ENCODE results near the gene DMXL2.
"Not testable (repeated sequence)": the region's sequence is repeated elsewhere in the genome, so short reads cannot be mapped to it uniquely, and the experiment has no call there.

Gene DMXL2

GRCh38 chr15:51603462-51603948 lies 19.1 kb downstream of the DMXL2 start:
- not testable (repeated sequence) for H3K79me1 ChIP-seq (replicated peaks; ENCODE audit: low read length, poor library complexity, severe bottlenecking); H3K36me3 ChIP-seq (ENCODE audit: control insufficient read depth in 1 of 2, insufficient read depth in 2 of 2, low read depth in 1 of 2, low read length in 2 of 2); DNase-seq; H4K91ac ChIP-seq (ENCODE audit: low read length); H3K23ac ChIP-seq (ENCODE audit: low read length in 2 of 2); H3K27ac ChIP-seq (ENCODE audit: low read length, poor library complexity, severe bottlenecking); H2AK5ac ChIP-seq (ENCODE audit: low read length, severe bottlenecking); H3K4ac ChIP-seq (ENCODE audit: low read depth in 1 of 2, low read length in 2 of 2); H3K14ac ChIP-seq (ENCODE audit: low read length in 2 of 2); H3K4me1 ChIP-seq (ENCODE audit: control insufficient read depth, insufficient read depth, low read depth, low read length); H3K4me2 ChIP-seq (ENCODE audit: low read length, poor library complexity, severe bottlenecking); H3K27me3 ChIP-seq (ENCODE audit: control insufficient read depth in 1 of 2, insufficient read depth in 1 of 2, low read length in 2 of 2); H2BK120ac ChIP-seq (ENCODE audit: low read depth, low read length); H2AFZ ChIP-seq (ENCODE audit: low read depth, low read length); H3K4me3 ChIP-seq (ENCODE audit: insufficient read depth in 1 of 2, low read depth in 1 of 2, low read length in 2 of 2); H3K9ac ChIP-seq (ENCODE audit: low read length); H3K18ac ChIP-seq (ENCODE audit: low read depth in 1 of 2, low read length in 2 of 2); H2BK15ac ChIP-seq (ENCODE audit: low read depth, poor library complexity, severe bottlenecking); H3K9me3 ChIP-seq (ENCODE audit: control insufficient read depth, low read length); H2BK5ac ChIP-seq (ENCODE audit: low read depth, low read length, poor library complexity, severe bottlenecking); H4K8ac ChIP-seq (ENCODE audit: low read length); H2BK12ac ChIP-seq (ENCODE audit: low read length in 2 of 2)
- WGBS = 77% methylated on average over 14 of the region's 15 CpGs

DNA sequence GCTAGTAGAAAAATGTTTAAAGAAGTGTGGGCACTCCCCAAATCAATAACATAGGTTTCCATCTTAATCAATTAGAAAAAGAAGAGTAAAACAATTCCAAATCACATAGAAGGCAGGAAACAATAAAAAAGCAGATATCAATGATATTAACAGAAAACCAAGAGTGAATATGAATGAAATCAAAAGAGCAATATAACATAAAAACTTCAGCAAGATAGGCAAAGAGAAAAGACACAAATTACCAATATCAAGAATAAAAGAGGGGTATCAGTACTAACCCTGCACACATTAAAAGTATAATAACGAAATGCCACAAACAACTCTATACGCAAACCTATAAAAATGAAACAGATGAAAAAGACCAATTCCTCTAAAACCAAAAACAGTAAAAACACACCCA lies 19.6 kb downstream of the DMXL2 start:
- Histone ChIP-seq H2BK120ac (ENCODE audit: low read depth, low read length) (no peak overlapping the region), H3K4ac (ENCODE audit: low read depth in 1 of 2, low read length in 2 of 2) (no peak overlapping the region), H3K27me3 (ENCODE audit: control insufficient read depth in 1 of 2, insufficient read depth in 1 of 2, low read length in 2 of 2) (no peaks in the 10 kb centered on the region), H3K4me1 (ENCODE audit: control insufficient read depth, insufficient read depth, low read depth, low read length) (no peaks in the 10 kb centered on the region), H3K79me1 (replicated peaks; ENCODE audit: low read length, poor library complexity, severe bottlenecking) (peaks cover 10% of the 10 kb centered on the region), H2AFZ (ENCODE audit: low read depth, low read length) (no peak overlapping the region), H2BK15ac (ENCODE audit: low read depth, poor library complexity, severe bottlenecking) (no peak overlapping the region), H3K4me3 (ENCODE audit: insufficient read depth in 1 of 2, low read depth in 1 of 2, low read length in 2 of 2) (no peak overlapping the region), H2AK5ac (ENCODE audit: low read length, severe bottlenecking) (no peak overlapping the region), H3K18ac (ENCODE audit: low read depth in 1 of 2, low read length in 2 of 2) (no peak overlapping the region), H3K4me2 (ENCODE audit: low read length, poor library complexity, severe bottlenecking) (no peak overlapping the region), H2BK12ac (ENCODE audit: low read length in 2 of 2) (no peak overlapping the region), H3K9me3 (ENCODE audit: control insufficient read depth, low read length) (no peaks in the 10 kb centered on the region), H4K91ac (ENCODE audit: low read length) (no peak overlapping the region), H4K8ac (ENCODE audit: low read length) (no peak overlapping the region), H3K27ac (ENCODE audit: low read length, poor library complexity, severe bottlenecking) (no peak overlapping the region), H3K23ac (ENCODE audit: low read length in 2 of 2) (no peak overlapping the region), H3K9ac (ENCODE audit: low read length) (no peak overlapping the region), H3K36me3 (ENCODE audit: control insufficient read depth in 1 of 2, insufficient read depth in 2 of 2, low read depth in 1 of 2, low read length in 2 of 2) (no peaks in the 10 kb centered on the region), H3K14ac (ENCODE audit: low read length in 2 of 2) (no peak overlapping the region), H2BK5ac (ENCODE audit: low read depth, low read length, poor library complexity, severe bottlenecking) (no peak overlapping the region)
- 97% methylated on average over 2 of the region's 2 CpGs for WGBS
- DNase-seq = no peak

DNA sequence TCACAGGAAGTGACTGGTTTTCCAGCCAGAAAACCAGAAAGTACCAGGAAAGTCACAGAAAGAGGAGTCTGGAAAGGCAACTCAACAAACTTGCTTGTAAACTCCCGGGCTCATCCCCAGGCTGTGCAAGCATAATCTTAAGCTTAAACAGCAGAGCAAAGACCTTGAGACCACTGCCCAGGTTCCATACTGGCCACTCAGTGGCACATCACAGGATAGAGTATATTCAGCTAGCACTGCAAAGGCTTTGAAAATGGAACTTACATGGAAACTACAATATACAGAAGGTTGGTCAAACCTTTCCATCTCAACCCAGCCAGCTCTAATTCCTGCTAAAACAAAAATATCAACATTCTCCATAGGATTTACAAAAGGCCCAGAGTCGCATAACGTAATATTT lies 20.1 kb downstream of the DMXL2 start:
- H3K23ac ChIP-seq (ENCODE audit: low read length in 2 of 2) = no peak overlapping the region
- H2AK5ac ChIP-seq (ENCODE audit: low read length, severe bottlenecking) = no peak overlapping the region
- no peak overlapping the region for H2BK12ac ChIP-seq (ENCODE audit: low read length in 2 of 2)
- H2AFZ ChIP-seq (ENCODE audit: low read depth, low read length) = no peak overlapping the region
- H2BK120ac ChIP-seq (ENCODE audit: low read depth, low read length) = no peak overlapping the region
- DNase-seq = no peak
- 62% methylated on average over 3 of the region's 3 CpGs for WGBS
- H4K8ac ChIP-seq (ENCODE audit: low read length) = no peak overlapping the region
- H3K4ac ChIP-seq (ENCODE audit: low read depth in 1 of 2, low read length in 2 of 2) = no peak overlapping the region
- no peaks in the 10 kb centered on the region for H3K36me3 ChIP-seq (ENCODE audit: control insufficient read depth in 1 of 2, insufficient read depth in 2 of 2, low read depth in 1 of 2, low read length in 2 of 2)
- H3K4me3 ChIP-seq (ENCODE audit: insufficient read depth in 1 of 2, low read depth in 1 of 2, low read length in 2 of 2) = no peak overlapping the region
- no peak overlapping the region for H3K18ac ChIP-seq (ENCODE audit: low read depth in 1 of 2, low read length in 2 of 2)
- H2BK5ac ChIP-seq (ENCODE audit: low read depth, low read length, poor library complexity, severe bottlenecking) = no peak overlapping the region
- no peak overlapping the region for H4K91ac ChIP-seq (ENCODE audit: low read length)
- no peak overlapping the region for H2BK15ac ChIP-seq (ENCODE audit: low read depth, poor library complexity, severe bottlenecking)
- no peaks in the 10 kb centered on the region for H3K9me3 ChIP-seq (ENCODE audit: control insufficient read depth, low read length)
- no peak overlapping the region for H3K9ac ChIP-seq (ENCODE audit: low read length)
- no peaks in the 10 kb centered on the region for H3K27me3 ChIP-seq (ENCODE audit: control insufficient read depth in 1 of 2, insufficient read depth in 1 of 2, low read length in 2 of 2)
- H3K27ac ChIP-seq (ENCODE audit: low read length, poor library complexity, severe bottlenecking) = no peak overlapping the region
- no peaks in the 10 kb centered on the region for H3K4me1 ChIP-seq (ENCODE audit: control insufficient read depth, insufficient read depth, low read depth, low read length)
- H3K79me1 ChIP-seq (replicated peaks; ENCODE audit: low read length, poor library complexity, severe bottlenecking) = peaks cover 10% of the 10 kb centered on the region
- H3K14ac ChIP-seq (ENCODE audit: low read length in 2 of 2) = no peak overlapping the region
- no peak overlapping the region for H3K4me2 ChIP-seq (ENCODE audit: low read length, poor library complexity, severe bottlenecking)

- no peak overlapping the region for H2BK120ac ChIP-seq (ENCODE audit: low read depth, low read length)
- H3K4me3 ChIP-seq (ENCODE audit: insufficient read depth in 1 of 2, low read depth in 1 of 2, low read length in 2 of 2) = no peak overlapping the region
- H2AK5ac ChIP-seq (ENCODE audit: low read length, severe bottlenecking) = no peak overlapping the region
- no peak overlapping the region for H4K91ac ChIP-seq (ENCODE audit: low read length)
- H2BK5ac ChIP-seq (ENCODE audit: low read depth, low read length, poor library complexity, severe bottlenecking) = no peak overlapping the region
- no peaks in the 10 kb centered on the region for H3K9me3 ChIP-seq (ENCODE audit: control insufficient read depth, low read length)
- no peak overlapping the region for H3K23ac ChIP-seq (ENCODE audit: low read length in 2 of 2)
- H3K36me3 ChIP-seq (ENCODE audit: control insufficient read depth in 1 of 2, insufficient read depth in 2 of 2, low read depth in 1 of 2, low read length in 2 of 2) = no peaks in the 10 kb centered on the region
- 100% methylated on average over 1 of the region's 1 CpG for WGBS
- H3K79me1 ChIP-seq (replicated peaks; ENCODE audit: low read length, poor library complexity, severe bottlenecking) = peaks cover 8% of the 10 kb centered on the region
- no peak overlapping the region for H3K27ac ChIP-seq (ENCODE audit: low read length, poor library complexity, severe bottlenecking)
- H3K27me3 ChIP-seq (ENCODE audit: control insufficient read depth in 1 of 2, insufficient read depth in 1 of 2, low read length in 2 of 2) = no peaks in the 10 kb centered on the region
- H2AFZ ChIP-seq (ENCODE audit: low read depth, low read length) = no peak overlapping the region
- no peaks in the 10 kb centered on the region for H3K4me1 ChIP-seq (ENCODE audit: control insufficient read depth, insufficient read depth, low read depth, low read length)
- no peak overlapping the region for H3K18ac ChIP-seq (ENCODE audit: low read depth in 1 of 2, low read length in 2 of 2)
- no peak overlapping the region for H3K9ac ChIP-seq (ENCODE audit: low read length)
- DNase-seq = no peak
- no peak overlapping the region for H2BK15ac ChIP-seq (ENCODE audit: low read depth, poor library complexity, severe bottlenecking)
- H3K14ac ChIP-seq (ENCODE audit: low read length in 2 of 2) = no peak overlapping the region
- no peak overlapping the region for H4K8ac ChIP-seq (ENCODE audit: low read length)
- no peak overlapping the region for H3K4me2 ChIP-seq (ENCODE audit: low read length, poor library complexity, severe bottlenecking)
- no peak overlapping the region for H3K4ac ChIP-seq (ENCODE audit: low read depth in 1 of 2, low read length in 2 of 2)
- H2BK12ac ChIP-seq (ENCODE audit: low read length in 2 of 2) = no peak overlapping the region
These were observed 20.8 kb downstream of the DMXL2 start for GRCh38 chr15:51601801-51602200.
